ENCODE measurements around the gene MALRD1.

- TF ChIP-seq CTCF (IDR thresholded peaks at IDR 0.05 in 8 of 11, conservative IDR thresholded peaks at IDR 0.05 in 3 of 11) = no peak
- no peak for TF ChIP-seq POLR2A (IDR thresholded peaks at IDR 0.05)
- TF ChIP-seq POLR2AphosphoS5 (IDR thresholded peaks at IDR 0.05) = no peak
These were observed 50.2 kb downstream of the MALRD1 start for GRCh38 chr10:19098803-19099202.
